K562 (cell line): ENCODE data around the gene SUCNR1. TPM values are rescaled to one million over a fixed set of nuclear protein-coding genes. Genes with fewer than 3 reads are reported as not detected.

Source experiments
- ATAC-seq: fragments of 200-7000 bp; cut with Tn5 transposase; 3 replicates; pipeline ENCODE4 v1.9.1; 2020; ENCODE audit warnings: moderate library complexity
- BruUV-seq: library from RNA; stranded (reverse); fragments of 400-500 nt; replicated peaks from 2 replicates; lab custom pipeline; 2021; lab: Mats Ljungman, UMichigan
- CTCF ChIA-PET: fragments of 300-600 bp; formaldehyde crosslinking; extraction: SDS; loops from one replicate; lab custom pipeline; 2021; ENCODE audit warnings: low intra/inter-chr PET ratio; lab: Yijun Ruan, JAX
- POLR2A ChIA-PET: fragments of 300-600, 350-650 bp; sonication (Branson Sonifier 250); formaldehyde crosslinking; extraction: SDS; loops from one replicate; lab custom pipeline; 2021; ENCODE audit warnings: antibody characterized with exemption, inconsistent platforms; lab: Yijun Ruan, JAX
- DNase-seq, 4 experiments: peaks; one replicate each; pipeline versions ENCODE4 v3.0.0 to v3.0.0-alpha.2; 2011 to 2018; ENCODE audit warnings: low spot score in 3 of 4, mixed read lengths in 3 of 4; ENCODE audit errors: extremely low read depth in 1 of 4
- FAIRE-seq: peaks from 2 replicates; lab custom pipeline; 2011; peaks lifted over from hg19 to GRCh38; lab: Jason Lieb, UNC
- H2AFZ ChIP-seq: 2 replicates; pipeline ENCODE4 v1.6.0; 2011; ENCODE audit warnings: low read depth, low read length, control low read depth, inconsistent platforms
- H3K27ac ChIP-seq: fragments of 200-600 bp; 3 replicates; pipeline ENCODE4 v1.8.0; 2011; ENCODE audit warnings: low read depth, mild to moderate bottlenecking, control low read depth, inconsistent platforms, low read length, moderate library complexity, mixed read lengths; ENCODE audit errors: extremely low read depth
- H3K27me3 ChIP-seq, 2 experiments: fragments of 300-600 bp in 1 of 2; 2 replicates in 1 of 2; 3 replicates in 1 of 2; pipeline versions ENCODE4 v1.6.0 to v1.8.0; 2011; ENCODE audit warnings: inconsistent platforms in 2 of 2, low read length in 2 of 2, mild to moderate bottlenecking in 1 of 2, mixed read lengths in 1 of 2, moderate library complexity in 1 of 2; ENCODE audit not compliant: control insufficient read depth in 2 of 2, insufficient read depth in 2 of 2
- H3K36me3 ChIP-seq: fragments of 300-600 bp; 3 replicates; pipeline ENCODE4 v1.8.0; 2011; ENCODE audit warnings: mild to moderate bottlenecking, low read length, inconsistent platforms; ENCODE audit not compliant: control insufficient read depth, insufficient read depth
- H3K4me1 ChIP-seq, 2 experiments: fragments of 200-600 bp in 1 of 2; replicated peaks in 1 of 2; 2 replicates in 1 of 2; 3 replicates in 1 of 2; pipeline versions ENCODE4 v1.5.1 to v1.8.0; 2011; ENCODE audit warnings: inconsistent platforms in 2 of 2, low read length in 2 of 2, mild to moderate bottlenecking in 1 of 2, mixed read lengths in 1 of 2, moderate library complexity in 1 of 2; ENCODE audit not compliant: control insufficient read depth in 2 of 2, insufficient read depth in 2 of 2
- H3K4me2 ChIP-seq: 2 replicates; pipeline ENCODE4 v1.6.1; 2011; ENCODE audit warnings: low read length, control low read depth, inconsistent platforms, mixed read lengths; ENCODE audit not compliant: insufficient read depth
- H3K4me3 ChIP-seq: fragments of 200-600 bp; sonication (generic), shearing (Covaris generic); 2 replicates; pipeline ENCODE4 v1.5.1; 2016; ENCODE audit warnings: control low read depth, inconsistent platforms
- H3K79me2 ChIP-seq: fragments of 200-600 bp; 3 replicates; pipeline ENCODE4 v1.8.0; 2011; ENCODE audit warnings: low read length, inconsistent platforms; ENCODE audit not compliant: control insufficient read depth, insufficient read depth
- H3K9ac ChIP-seq, 2 experiments: 2 replicates each; pipeline versions ENCODE4 v1.6.0 to v1.6.1; 2011; ENCODE audit warnings: low read depth in 2 of 2, low read length in 2 of 2, control low read depth in 1 of 2, inconsistent platforms in 1 of 2, mild to moderate bottlenecking in 1 of 2, mixed read lengths in 1 of 2; ENCODE audit not compliant: insufficient read depth in 1 of 2
- H3K9me1 ChIP-seq: one replicate; pipeline ENCODE4 v1.6.0; 2011; ENCODE audit warnings: inconsistent platforms, mild to moderate bottlenecking, low read length, moderate library complexity; ENCODE audit not compliant: control insufficient read depth, insufficient read depth
- H3K9me3 ChIP-seq: replicated peaks from 2 replicates; pipeline ENCODE4 v1.5.1; 2011; ENCODE audit warnings: low read depth, low read length, inconsistent platforms; ENCODE audit not compliant: control insufficient read depth, insufficient read depth
- H4K20me1 ChIP-seq: replicated peaks from 2 replicates; pipeline ENCODE4 v1.6.1; 2011; ENCODE audit warnings: low read length, inconsistent platforms, mixed read lengths; ENCODE audit not compliant: control insufficient read depth, insufficient read depth
- DEAF1 ChIP-seq: fragments of 450-650 bp; formaldehyde crosslinking; IDR thresholded peaks from 2 replicates; pipeline ENCODE4 v1.4.0; 2020; ENCODE audit warnings: mild to moderate bottlenecking, moderate library complexity
- E2F8 ChIP-seq: fragments of 450-650 bp; IDR thresholded peaks from 2 replicates; pipeline ENCODE4 v1.7.1; 2018; ENCODE audit warnings: mild to moderate bottlenecking, low read depth; ENCODE audit not compliant: partially characterized antibody
- KAT8 ChIP-seq: fragments of 450-650 bp; IDR thresholded peaks from 2 replicates; pipeline ENCODE4 v1.6.1; 2016; ENCODE audit warnings: low read depth, mild to moderate bottlenecking
- MAX ChIP-seq: sonication (generic); formaldehyde crosslinking; IDR thresholded peaks from 2 replicates; pipeline ENCODE4 v1.9.0; 2022; ENCODE audit warnings: mild to moderate bottlenecking, missing genetic modification reagents
- PATZ1 ChIP-seq: fragments of 250-450 bp; sonication (Bioruptor Pico); IDR thresholded peaks from 2 replicates; pipeline ENCODE4 v1.5.0; 2020; ENCODE audit warnings: mild to moderate bottlenecking, borderline replicate concordance
- POLR2AphosphoS5 ChIP-seq: IDR thresholded peaks from 2 replicates; pipeline ENCODE4 v1.6.1; 2011; ENCODE audit warnings: mild to moderate bottlenecking, low read depth, low read length, moderate library complexity; ENCODE audit not compliant: control insufficient read depth, insufficient read depth
- TGIF2 ChIP-seq: sonication (generic); formaldehyde crosslinking; IDR thresholded peaks from 2 replicates; pipeline ENCODE4 v1.8.1; 2022; ENCODE audit warnings: mild to moderate bottlenecking, missing genetic modification reagents, moderate library complexity
- YBX1 ChIP-seq: fragments of 450-650 bp; IDR thresholded peaks from 2 replicates; pipeline ENCODE4 v1.7.1; 2016; ENCODE audit warnings: mild to moderate bottlenecking
- ZBTB7A ChIP-seq: IDR thresholded peaks from 2 replicates; pipeline ENCODE4 v1.6.1; 2011; ENCODE audit warnings: low read depth, mild to moderate bottlenecking, low read length, moderate library complexity, borderline replicate concordance; ENCODE audit not compliant: control insufficient read depth
- ZNF133 ChIP-seq: fragments of 250-450 bp; sonication (Bioruptor Pico); IDR thresholded peaks from 2 replicates; pipeline ENCODE4 v1.4.0; 2020; ENCODE audit warnings: mild to moderate bottlenecking
- ZNF24 ChIP-seq: fragments of 450-650 bp; IDR thresholded peaks from 2 replicates; pipeline ENCODE4 v1.6.1; 2016
- ZNF518B ChIP-seq: fragments of 250-450 bp; sonication (Bioruptor Pico); IDR thresholded peaks from 2 replicates; pipeline ENCODE4 v1.5.0; 2021; ENCODE audit warnings: mild to moderate bottlenecking, moderate library complexity
- WGBS: fragments of 100-300 bp; shearing (Covaris generic); methylation state at CpG from one replicate; pipeline ENCODE4 v1.1.6; 2016; ENCODE audit warnings: low coverage, mixed read lengths; ENCODE audit not compliant: insufficient coverage; ENCODE audit errors: missing lambda C conversion rate; 5-methylcytosine and 5-hydroxymethylcytosine counted together
- in situ Hi-C: fragments of 300-500 bp; cut with MboI; formaldehyde crosslinking; loops from 4 replicates; pipeline ENCODE4 v1.15.0; 2018; ENCODE audit warnings: inconsistent platforms, mixed read lengths
- intact Hi-C: fragments of 100-400 bp; cut with micrococcal nuclease; formaldehyde crosslinking; loops from 2 replicates; pipeline ENCODE4 v1.14.2; 2022
- polyA plus RNA-seq, 8 experiments: library from polyadenylated mRNA; depleted of rRNA in 4 of 8; stranded (reverse) in 5 of 8; unstranded in 3 of 8; fragments of >200 nt; fragmentation: Nextera tagmentation in 2 of 8; fragmentation: Illumina TruSeq in 1 of 8; extraction: Ambion mirVana in 2 of 8; extraction: Trizol in 1 of 8; gene quantifications; 2 replicates each; pipeline versions ENCODE4 v1.2.1 to v1.2.3, GENCODE V29; 2011 to 2014; ENCODE audit warnings: inconsistent platforms in 1 of 8, missing spikeins in 1 of 8
- total RNA-seq, 7 experiments: library from RNA; depleted of rRNA in 6 of 7; stranded (reverse); fragments of >200 nt in 6 of 7; fragmentation: Illumina TruSeq in 2 of 7; extraction: Trizol in 2 of 7; gene quantifications; 2 replicates each; pipeline versions ENCODE4 v1.2.1 to v1.2.3, GENCODE V29; 2011 to 2021; ENCODE audit warnings: low replicate concordance in 1 of 7

Gene SUCNR1
- total and polyA plus RNA-seq, 9 of the 15 experiments (the other 6 are each of a cell fraction or from before 2014, with no cell fraction given) = 0.04 to 0.54 (median 0.13) TPM

GRCh38 chr3:151925419-151925818 lies 52.0 kb downstream of the SUCNR1 start:
- Histone ChIP-seq H3K9me3 (no peaks in the 10 kb centered on the region), H3K27me3 (no peaks in the 10 kb centered on the region), H3K79me2 (no peaks in the 10 kb centered on the region), H3K36me3 (no peaks in the 10 kb centered on the region), H3K9ac (no peak overlapping the region), H3K4me1 (no peaks in the 10 kb centered on the region), H3K27ac (no peak overlapping the region), H3K4me2 (no peak overlapping the region), H2AFZ (peak overlapping the region; percentile 63; the same call in 1 of the 2 replicates), H3K4me3 (no peak overlapping the region), H3K9me1 (no peaks in the 10 kb centered on the region), H4K20me1 (no peaks in the 10 kb centered on the region)
- ChIA-PET POLR2A (no interaction called here), CTCF (interaction anchor here (0.8 kb wide), 1 partner anchor 9 kb away, joined by 3 read pairs; no protein-coding TSS in a partner anchor)
- BruUV-seq = no TSS peak
- FAIRE-seq (no peak), ATAC-seq (peak; percentile 31; the same call in 1 of the 3 replicates), DNase-seq (no peak)
- intact Hi-C loops = no loop called here
- in situ Hi-C loops = no loop called here
- WGBS = 36% methylated on average over 4 of the region's 4 CpGs
- TF ChIP-seq YBX1 (no peak), ZNF133 (CRISPR knock-in tag) (no peak), DEAF1 (CRISPR knock-in tag) (no peak), POLR2AphosphoS5 (no peak), ZNF24 (no peak), ZNF518B (no peak), TGIF2 (CRISPR knock-in tag) (no peak), PATZ1 (CRISPR knock-in tag) (no peak), ZBTB7A (no peak), KAT8 (no peak), MAX (CRISPR knock-in tag) (no peak), E2F8 (no peak)
